Right renal cortex interstitium (tissue), 3 donors: Measurements from ENCODE around the gene EYA4. TPM values are rescaled to one million over a fixed set of nuclear protein-coding genes. Genes with fewer than 3 reads are reported as not detected.
"Not testable (repeated sequence)": the region's sequence is repeated elsewhere in the genome, so short reads cannot be mapped to it uniquely, and the experiment has no call there.

ENCODE experiments used
- DNase-seq, 3 donors: peaks; one replicate each; pipeline ENCODE4 v3.0.0-alpha.2; 2013; ENCODE audit warnings: low read depth in 3 of 3, low spot score in 2 of 3
- polyA plus RNA-seq, 3 donors: library from polyadenylated mRNA; unstranded; fragments of 120-200 nt; gene quantifications; one replicate each; pipeline ENCODE4 v1.2.1, GENCODE V29; 2013; ENCODE audit not compliant: insufficient read length in 3 of 3

The EYA4 gene
- polyA plus RNA-seq, 3 donors = 15.8 to 17.5 (median 16.6) TPM

- DNase-seq = no peak
Observed at GRCh38 chr6:133393891-133394290, 152.7 kb downstream of the EYA4 start.

DNA sequence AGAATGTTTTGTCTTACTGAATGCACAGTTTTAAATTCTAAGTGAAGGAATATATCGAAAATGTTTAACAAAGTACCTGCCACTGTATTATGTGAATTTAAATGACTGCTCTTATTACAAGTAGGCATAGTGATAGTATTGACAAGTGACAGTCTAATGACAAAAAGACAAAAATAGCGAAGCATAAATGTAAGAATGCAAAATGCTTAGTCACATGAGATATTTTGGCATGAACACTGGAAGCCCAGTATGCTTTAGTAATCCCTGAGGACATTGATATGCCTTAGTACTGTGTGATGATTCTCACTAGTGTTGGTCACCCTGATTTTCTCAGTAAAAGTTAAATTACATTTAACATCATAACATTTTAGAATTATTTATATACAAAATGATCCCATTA lies 153.5 kb downstream of the EYA4 start:
- no peak for DNase-seq

DNA sequence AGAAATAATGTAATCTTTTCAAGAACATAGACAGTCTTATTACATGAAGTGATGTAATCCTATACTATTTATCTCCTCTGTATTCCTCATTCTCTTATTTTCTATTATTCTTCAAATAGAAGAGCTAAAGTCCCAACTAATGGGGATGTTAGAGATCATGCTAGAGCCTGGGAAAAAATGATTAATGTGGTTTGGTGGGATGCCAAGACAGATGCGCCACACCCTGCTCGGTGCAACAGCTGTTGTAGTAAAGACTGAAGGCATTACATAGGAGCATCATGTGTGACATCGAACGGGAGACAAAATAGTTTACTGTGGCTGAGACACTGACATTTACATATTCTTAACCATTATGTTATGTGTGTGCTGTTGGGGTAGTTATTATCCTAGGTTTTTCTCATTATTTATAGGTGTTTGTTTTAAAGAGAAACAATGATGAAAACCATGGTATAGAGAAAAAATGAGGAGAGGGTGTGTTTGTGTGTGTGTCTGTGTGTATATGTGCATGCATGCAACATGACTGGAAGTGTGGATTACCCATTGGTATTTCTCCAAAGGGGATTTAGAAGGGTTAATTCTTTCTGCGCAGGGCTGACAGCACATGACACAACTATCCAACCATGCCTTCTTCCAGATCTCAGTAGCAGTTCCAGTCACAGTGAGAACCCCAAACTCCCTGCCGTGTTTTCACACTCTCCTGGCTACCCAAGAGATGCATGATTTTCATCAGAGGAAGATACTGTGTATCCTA lies 155.3 kb downstream of the EYA4 start:
- no peak for DNase-seq

DNA sequence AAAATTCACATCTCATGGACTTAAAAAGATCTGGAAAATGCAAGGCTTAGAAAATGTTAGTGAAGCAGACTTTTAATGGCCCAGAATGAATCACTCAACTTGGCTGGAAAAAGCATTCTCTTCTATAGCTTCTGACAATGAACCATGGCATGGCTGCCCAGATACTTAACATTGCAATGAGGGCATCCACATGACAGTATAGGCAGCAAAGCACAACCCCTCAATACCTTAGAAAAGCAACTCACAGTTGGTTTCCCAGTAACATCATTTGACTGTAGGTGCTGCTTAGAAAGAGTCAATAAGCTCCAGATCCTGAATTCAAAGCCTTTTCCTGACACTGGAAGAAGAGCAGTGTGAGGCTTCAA lies 155.8 kb downstream of the EYA4 start:
- no peak for DNase-seq

DNA sequence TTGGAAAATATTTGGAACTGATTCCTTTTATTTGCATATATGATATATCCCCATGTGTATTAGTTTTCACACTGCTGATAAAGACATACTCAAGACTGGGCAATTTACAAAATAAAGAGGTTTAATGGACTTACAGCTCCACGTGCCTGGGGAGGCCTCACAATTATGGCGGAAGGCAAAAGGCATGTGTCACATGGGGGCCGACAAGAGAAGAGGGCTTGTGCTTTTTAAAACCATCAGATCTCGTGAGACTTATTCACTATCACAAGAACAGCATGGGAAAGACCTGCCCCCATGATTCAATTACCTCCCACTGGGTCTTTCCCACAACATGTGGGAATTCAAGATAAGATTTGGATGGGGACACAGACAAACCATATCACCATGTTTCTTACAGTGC lies 156.4 kb downstream of the EYA4 start:
- not testable (repeated sequence) for DNase-seq

GRCh38 chr6:133399426-133399825 lies 158.3 kb downstream of the EYA4 start:
- DNase-seq = no peak

- DNase-seq = no peak
Observed at GRCh38 chr6:133404151-133404550, 163.0 kb downstream of the EYA4 start.

DNA sequence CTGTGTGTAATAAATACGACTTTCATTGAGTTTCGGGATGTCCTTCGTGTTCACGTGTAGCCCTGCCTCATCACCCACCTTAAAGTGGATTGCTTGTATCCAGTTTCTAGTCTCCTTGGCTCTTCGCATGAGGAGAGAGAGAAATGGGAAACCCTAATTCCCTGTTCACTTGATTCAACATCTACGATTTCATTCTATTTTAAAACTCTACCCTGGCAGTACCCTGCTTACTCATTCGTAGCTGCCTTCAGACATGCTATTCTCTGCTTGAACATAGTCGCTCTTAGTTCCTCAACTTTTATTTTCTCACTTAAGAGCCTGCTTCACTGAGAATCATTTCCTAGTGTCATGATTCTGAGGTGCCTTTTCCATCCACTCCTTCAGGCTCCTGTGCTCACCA lies 163.6 kb downstream of the EYA4 start:
- DNase-seq = no peak

- no peak for DNase-seq
Observed at GRCh38 chr6:133407320-133408100, 166.4 kb downstream of the EYA4 start.

- no peak for DNase-seq
Observed at GRCh38 chr6:133408132-133408531, 167.0 kb downstream of the EYA4 start.

GRCh38 chr6:133408543-133408942 lies 167.4 kb downstream of the EYA4 start:
- DNase-seq = no peak

DNA sequence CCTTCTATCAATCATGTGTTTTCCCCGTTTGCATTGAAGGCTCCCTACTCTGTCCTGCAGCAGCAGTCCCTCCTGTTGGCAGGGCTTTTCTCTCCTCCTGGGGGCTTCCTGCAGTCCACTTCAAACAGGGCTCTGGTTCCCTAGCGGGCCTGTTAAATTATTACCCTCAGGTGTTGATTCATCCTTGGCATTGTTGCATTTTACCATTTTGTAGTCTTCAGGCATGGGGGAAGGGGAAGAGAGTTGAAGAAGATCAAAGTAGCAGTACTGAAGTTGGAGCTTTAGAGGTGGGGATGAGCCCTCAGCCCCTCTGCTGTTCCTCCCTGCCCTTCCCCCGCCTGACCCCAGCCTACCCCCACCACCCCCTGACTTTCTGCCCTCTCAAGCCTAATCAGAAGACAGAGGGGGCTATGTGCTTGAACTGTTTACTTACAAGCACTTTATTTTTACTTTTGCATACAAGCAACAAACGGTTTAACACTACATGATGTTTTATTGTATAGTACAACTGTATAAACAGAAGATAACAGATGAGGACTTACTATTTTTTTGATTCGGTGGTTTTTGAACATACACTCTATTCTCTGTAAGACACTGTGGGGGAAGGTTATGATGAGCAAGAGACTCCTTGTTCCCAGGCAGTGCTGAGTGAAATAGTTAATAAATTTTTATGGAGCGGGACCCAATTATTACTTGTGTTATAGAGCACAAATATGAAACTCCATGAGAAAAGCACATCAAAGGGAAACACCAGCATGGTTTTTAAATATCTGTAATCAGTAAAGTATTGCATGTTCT lies 169.7 kb downstream of the EYA4 start:
- DNase-seq = no peak

GRCh38 chr6:133411757-133412156 lies 170.6 kb downstream of the EYA4 start:
- no peak for DNase-seq

DNA sequence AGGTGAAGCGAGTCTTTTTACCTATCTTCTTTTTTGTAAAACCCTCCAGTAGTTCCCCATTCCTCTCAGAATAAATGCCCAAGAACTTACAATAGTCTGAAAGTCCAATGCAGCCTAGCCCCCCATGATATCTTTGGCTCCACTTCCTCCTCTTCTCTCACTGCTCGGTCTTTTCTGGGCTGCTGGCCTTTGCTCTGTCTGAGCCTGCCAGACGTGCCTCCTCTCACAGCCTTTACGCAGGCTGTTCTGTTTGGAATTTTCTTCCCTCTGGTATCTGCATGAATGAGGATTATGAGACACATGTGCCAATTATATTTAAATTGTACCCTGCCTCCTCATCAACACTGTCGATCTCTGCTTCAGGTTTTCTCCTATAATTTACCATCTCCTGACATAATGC lies 174.1 kb downstream of the EYA4 start:
- no peak for DNase-seq

GRCh38 chr6:133418108-133418507 lies 177.0 kb downstream of the EYA4 start:
- DNase-seq = no peak

DNA sequence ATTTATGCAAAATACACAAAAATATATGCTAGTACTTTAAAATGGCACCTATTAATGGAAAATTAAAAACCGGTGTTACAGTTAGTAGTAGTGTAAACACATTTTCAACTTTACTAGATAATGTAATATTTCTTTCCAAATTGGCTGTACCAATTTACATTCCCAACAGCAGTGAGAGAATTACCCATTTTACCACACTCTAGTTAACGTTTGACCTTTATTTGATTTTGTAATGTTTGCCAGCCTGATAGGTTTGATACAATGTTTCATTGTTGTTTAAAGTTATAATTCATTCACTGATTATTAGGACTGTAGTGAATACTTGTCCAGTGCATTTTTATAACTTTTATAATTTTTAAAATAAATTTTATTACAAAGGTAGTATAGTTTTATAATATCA lies 182.1 kb downstream of the EYA4 start:
- DNase-seq = no peak

DNA sequence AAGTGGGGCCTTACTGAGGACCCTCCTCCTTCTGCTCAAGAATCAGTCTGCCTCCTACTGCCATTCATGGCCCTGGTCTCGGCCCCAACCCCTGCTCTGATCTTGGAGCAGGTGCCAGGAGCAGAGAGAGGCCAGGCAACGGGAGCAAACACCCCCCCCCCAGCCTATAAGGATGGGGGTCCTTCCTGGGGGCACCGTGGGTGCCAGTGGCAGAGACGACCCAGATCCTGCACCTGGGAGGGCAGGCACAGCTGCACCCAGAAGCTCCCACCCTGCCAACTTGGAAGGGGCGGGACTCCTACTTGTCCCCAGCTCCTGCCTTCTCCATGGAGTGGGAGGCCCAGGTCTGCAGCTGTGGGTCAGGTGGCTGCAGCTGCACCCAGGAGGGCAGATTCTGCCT lies 183.2 kb downstream of the EYA4 start:
- no peak for DNase-seq

DNA sequence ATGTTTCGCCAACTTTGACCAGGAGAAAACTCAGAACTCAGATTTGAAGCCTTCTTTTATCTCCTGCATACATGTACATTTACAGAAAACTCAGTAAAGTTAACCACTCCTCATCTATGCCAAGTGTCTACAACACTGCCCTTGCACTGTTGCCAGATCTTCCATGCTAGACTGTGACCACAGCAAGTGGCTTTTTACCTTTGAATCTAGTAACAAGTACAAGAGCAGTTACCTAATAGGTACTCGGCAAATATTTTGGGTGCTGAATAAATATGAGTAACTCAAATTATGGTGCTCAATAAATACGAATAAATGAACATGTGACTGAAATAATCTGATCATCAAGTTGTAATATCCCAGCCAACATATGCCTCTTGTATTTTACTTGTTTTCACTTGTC lies 184.9 kb downstream of the EYA4 start:
- DNase-seq = no peak

- no peak for DNase-seq
Observed at GRCh38 chr6:133428295-133428694, 187.1 kb downstream of the EYA4 start.

- no peak for DNase-seq
Observed at GRCh38 chr6:133430530-133430929, 189.4 kb downstream of the EYA4 start.

DNA sequence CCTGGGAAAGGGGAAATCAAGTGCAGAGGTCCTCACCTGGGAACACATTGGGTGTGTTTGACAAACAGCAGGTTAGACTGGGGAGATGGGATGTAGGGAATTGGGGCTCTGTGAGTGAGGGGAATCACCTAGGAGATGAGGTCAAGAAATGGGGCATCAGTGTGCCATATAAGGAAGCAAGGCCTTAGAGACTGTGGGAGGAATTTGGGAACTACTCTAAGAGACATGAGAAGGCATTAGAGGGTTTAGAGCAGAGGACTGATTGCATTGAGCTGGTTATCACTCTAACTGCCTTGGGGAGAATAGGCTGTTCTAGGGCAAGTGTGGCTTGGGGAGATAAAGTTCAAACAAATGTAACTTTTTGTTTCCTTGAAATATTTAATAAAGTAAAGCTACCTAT lies 189.9 kb downstream of the EYA4 start:
- no peak for DNase-seq
